Activated CD4-positive, alpha-beta memory T cell treated with anti-CD3 and anti-CD28 coated beads, Interleukin-2, amount 10 ng/mL, durations not matched to agents 7 days and 5 days (primary cell): ENCODE data around the gene PRIMPOL. TPM values are rescaled to one million over a fixed set of nuclear protein-coding genes. Genes with fewer than 3 reads are reported as not detected.

Experiments used
- CTCF ChIA-PET: fragments of 350-600 bp; sonication (Branson Sonifier 250); formaldehyde crosslinking; loops from one replicate; lab custom pipeline; 2021; ENCODE audit warnings: antibody characterized with exemption, inconsistent platforms; lab: Charles Lee
- POLR2A ChIA-PET: fragments of 350-600 bp; sonication (Branson Sonifier 250); formaldehyde crosslinking; loops from one replicate; lab custom pipeline; 2021; ENCODE audit warnings: antibody characterized with exemption; lab: Charles Lee
- DNase-seq: peaks from one replicate; pipeline ENCODE4 v3.0.0-alpha.2; 2020
- H3K27ac Mint-ChIP-seq: one replicate; pipeline ENCODE4 v1.8.0; 2021; ENCODE audit warnings: mild to moderate bottlenecking, mixed read lengths
- H3K27me3 Mint-ChIP-seq: one replicate; pipeline ENCODE4 v1.8.0; 2021; ENCODE audit warnings: mixed read lengths
- H3K36me3 Mint-ChIP-seq: one replicate; pipeline ENCODE4 v1.8.0; 2021; ENCODE audit warnings: low read depth, mixed read lengths
- H3K4me1 Mint-ChIP-seq: one replicate; pipeline ENCODE4 v1.8.0; 2021; ENCODE audit warnings: mixed read lengths
- H3K4me3 Mint-ChIP-seq: one replicate; pipeline ENCODE4 v1.8.0; 2021; ENCODE audit warnings: mild to moderate bottlenecking, mixed read lengths
- H3K9me3 Mint-ChIP-seq: one replicate; pipeline ENCODE4 v1.8.0; 2021; ENCODE audit warnings: mixed read lengths
- total RNA-seq, 2 experiments: library from RNA; stranded (reverse); gene quantifications; one replicate each; pipeline ENCODE4 v1.2.3, GENCODE V29; 2021

The PRIMPOL gene
- total RNA-seq, 2 experiments from 2014 or later, result 19.2 to 23.4 TPM

DNA sequence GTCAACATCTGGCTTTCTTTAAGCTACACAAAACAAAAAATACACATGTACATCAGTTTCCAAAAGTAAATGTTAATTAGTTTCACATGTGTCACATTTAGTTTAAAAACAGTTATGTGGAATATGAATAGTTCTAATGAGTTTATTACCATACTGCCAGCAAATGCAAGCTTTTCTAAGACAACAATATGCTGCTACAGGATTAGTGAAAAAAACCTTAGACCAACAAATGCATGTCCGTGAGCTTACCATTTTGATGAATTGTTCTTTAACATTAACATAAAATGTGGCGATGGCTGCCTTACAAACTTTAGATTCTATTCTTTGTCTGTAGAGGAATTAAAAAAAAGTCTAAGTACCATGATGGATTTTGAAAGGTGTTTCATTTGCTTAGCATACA, 52.6 kb downstream of the PRIMPOL start:
- no peaks in the 10 kb centered on the region for H3K9me3 Mint-ChIP-seq
- POLR2A ChIA-PET, result interaction anchor here (0.8 to 2.9 kb wide), 3 partner anchors 24 to 52 kb away, joined by 4 to 14 read pairs (median 4); partner anchors contain the start of genes CASP3, CENPU and PRIMPOL
- DNase-seq, result no peak
- H3K36me3 Mint-ChIP-seq, result peaks cover 66% of the 10 kb centered on the region
- H3K27me3 Mint-ChIP-seq, result no peaks in the 10 kb centered on the region
- CTCF ChIA-PET, result interaction anchor here (1.2 to 1.4 kb wide), 2 partner anchors 8 to 68 kb away, joined by 3 read pairs; no protein-coding TSS in a partner anchor
- H3K4me1 Mint-ChIP-seq, result peaks cover 26% of the 10 kb centered on the region
- H3K4me3 Mint-ChIP-seq, result no peak overlapping the region
- H3K27ac Mint-ChIP-seq, result no peak overlapping the region

DNA sequence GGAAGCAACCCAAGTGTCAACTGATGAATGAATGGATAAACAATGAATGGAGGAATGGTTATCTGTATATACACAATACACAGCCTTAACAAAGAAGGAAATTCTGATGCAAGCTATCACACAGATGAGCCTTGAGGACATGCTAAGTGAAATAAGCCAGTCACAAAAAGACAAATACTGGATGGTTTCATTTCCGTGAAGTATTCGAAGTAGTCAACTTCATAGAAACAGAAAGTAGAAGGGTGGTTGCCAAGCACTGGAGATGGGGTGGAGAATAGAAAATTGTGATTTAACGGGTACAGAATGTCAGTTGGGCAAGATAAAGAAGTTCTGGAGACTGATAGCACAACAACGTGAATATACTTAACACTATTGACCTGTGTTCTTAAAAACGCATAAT, 56.2 kb downstream of the PRIMPOL start:
- H3K4me1 Mint-ChIP-seq, result peaks cover 32% of the 10 kb centered on the region
- peak overlapping the region; percentile 37 for H3K4me3 Mint-ChIP-seq
- ChIA-PET CTCF (interaction anchor here (0.6 to 2.7 kb wide), 3 partner anchors 28 to 56 kb away, joined by 3 to 6 read pairs (median 4); partner anchors contain the start of genes CASP3, CENPU and PRIMPOL), POLR2A (interaction anchor here (1.3 to 3.5 kb wide), 5 partner anchors 15 to 230 kb away, joined by 3 to 23 read pairs (median 4); partner anchors contain the start of genes CASP3, CENPU and PRIMPOL)
- no peaks in the 10 kb centered on the region for H3K9me3 Mint-ChIP-seq
- H3K36me3 Mint-ChIP-seq, result peaks cover 82% of the 10 kb centered on the region
- DNase-seq, result no peak
- no peaks in the 10 kb centered on the region for H3K27me3 Mint-ChIP-seq
- peak overlapping the region; percentile 88 for H3K27ac Mint-ChIP-seq

DNA sequence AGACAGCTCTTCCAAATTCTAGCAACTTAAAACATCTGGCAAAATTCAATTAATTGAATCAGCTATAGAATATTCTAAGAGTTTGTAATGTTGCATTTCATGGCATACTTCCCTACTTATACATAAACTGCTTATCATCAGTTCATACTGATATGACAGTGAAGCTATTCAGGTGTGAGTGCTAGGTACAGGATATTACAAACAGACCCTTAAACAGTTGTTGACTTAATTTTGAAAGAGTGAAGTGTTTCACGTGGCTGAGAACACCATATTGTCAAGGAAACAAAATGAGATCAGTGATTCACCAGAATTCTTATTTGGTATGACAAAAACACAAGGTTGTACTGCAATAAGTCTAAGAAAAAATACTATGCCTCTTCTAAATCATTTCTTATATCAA, 56.9 kb downstream of the PRIMPOL start:
- CTCF ChIA-PET, result interaction anchor here (0.5 to 2.7 kb wide), 5 partner anchors 9 to 369 kb away, joined by 3 to 6 read pairs (median 3); partner anchors contain the start of gene CENPU
- H3K36me3 Mint-ChIP-seq, result peaks cover 80% of the 10 kb centered on the region
- no peak overlapping the region for H3K4me3 Mint-ChIP-seq
- peaks cover 32% of the 10 kb centered on the region for H3K4me1 Mint-ChIP-seq
- H3K27ac Mint-ChIP-seq, result peak overlapping the region; percentile 72
- H3K9me3 Mint-ChIP-seq, result no peaks in the 10 kb centered on the region
- no peak for DNase-seq
- H3K27me3 Mint-ChIP-seq, result no peaks in the 10 kb centered on the region
- POLR2A ChIA-PET, result interaction anchor here (1.1 to 3.5 kb wide), 7 partner anchors 9 to 290 kb away, joined by 3 to 23 read pairs (median 4); partner anchors contain the start of genes CASP3, CENPU and PRIMPOL

DNA sequence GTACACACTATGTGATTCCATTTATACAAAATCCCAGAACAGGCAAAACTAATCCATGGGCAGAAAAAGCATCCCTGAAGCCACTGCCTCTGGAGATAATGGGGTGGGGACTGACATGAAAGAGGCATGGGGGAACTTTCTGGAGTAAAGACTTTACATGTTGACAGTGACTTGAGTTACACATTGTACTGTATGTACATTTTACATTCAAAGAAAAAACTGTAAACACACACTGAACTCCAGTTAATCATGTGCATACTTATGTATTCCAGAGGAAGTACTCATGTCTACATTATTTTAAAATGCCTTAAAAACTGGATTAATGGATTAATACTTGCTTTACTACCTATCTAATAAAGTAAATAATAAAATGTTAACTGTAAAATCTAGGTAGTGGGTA, 62.8 kb downstream of the PRIMPOL start:
- ChIA-PET POLR2A (no interaction called here), CTCF (interaction anchor here (0.7 kb wide), 1 partner anchor 475 kb away, joined by 3 read pairs; no protein-coding TSS in a partner anchor)
- peak overlapping the region; percentile 0 for H3K27ac Mint-ChIP-seq
- H3K36me3 Mint-ChIP-seq, result peaks cover 71% of the 10 kb centered on the region
- no peak overlapping the region for H3K4me3 Mint-ChIP-seq
- no peaks in the 10 kb centered on the region for H3K9me3 Mint-ChIP-seq
- H3K4me1 Mint-ChIP-seq, result peaks cover 6% of the 10 kb centered on the region
- DNase-seq, result no peak
- H3K27me3 Mint-ChIP-seq, result no peaks in the 10 kb centered on the region

DNA sequence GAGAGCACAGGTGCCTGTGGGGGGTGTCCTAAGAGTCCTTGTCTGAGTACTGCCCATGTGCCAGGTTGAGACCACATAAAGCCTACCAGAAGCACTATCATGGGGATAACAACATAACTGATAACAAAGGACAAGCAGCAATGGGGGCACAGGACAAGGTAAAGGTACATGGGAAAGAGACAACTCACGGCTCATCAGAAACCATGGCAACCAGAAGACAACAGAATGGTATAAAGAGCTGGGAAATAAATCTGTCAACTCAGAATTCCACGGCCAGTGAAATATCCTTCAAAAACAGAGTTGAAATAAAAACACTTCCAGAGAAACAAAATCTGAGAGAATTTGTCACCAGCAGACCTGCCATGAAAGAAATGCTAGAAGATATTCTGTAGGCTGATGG, 64.3 kb downstream of the PRIMPOL start:
- H3K27me3 Mint-ChIP-seq, result no peaks in the 10 kb centered on the region
- no peaks in the 10 kb centered on the region for H3K9me3 Mint-ChIP-seq
- peaks cover 72% of the 10 kb centered on the region for H3K36me3 Mint-ChIP-seq
- H3K4me1 Mint-ChIP-seq, result peaks cover 7% of the 10 kb centered on the region
- no peak overlapping the region for H3K27ac Mint-ChIP-seq
- DNase-seq, result no peak
- CTCF ChIA-PET, result interaction anchor here (1.0 to 1.4 kb wide), 3 partner anchors 20 to 421 kb away, joined by 3 to 4 read pairs (median 3); partner anchors contain the start of gene CENPU
- POLR2A ChIA-PET, result interaction anchor here (0.8 to 1.9 kb wide), 3 partner anchors 9 to 21 kb away, joined by 3 to 6 read pairs (median 5); partner anchors contain the start of gene CENPU
- no peak overlapping the region for H3K4me3 Mint-ChIP-seq

DNA sequence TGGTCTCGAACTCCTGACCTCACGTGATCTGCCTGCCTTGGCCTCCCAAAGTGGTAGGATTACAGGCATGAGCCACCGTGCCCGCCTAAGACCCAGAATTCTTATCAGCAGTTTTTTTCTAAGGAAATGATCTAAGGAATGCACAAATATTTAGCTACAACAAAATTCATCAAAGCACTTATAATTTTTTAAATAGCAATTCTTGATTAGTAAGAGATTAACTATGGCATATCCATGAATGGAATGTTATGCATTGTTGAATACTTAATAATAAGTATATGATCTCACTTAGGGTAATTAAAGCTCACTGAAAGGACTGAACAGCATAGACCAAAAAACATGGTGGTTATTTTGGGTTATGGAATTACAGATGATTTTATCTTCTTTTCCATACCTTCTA, 66.0 kb downstream of the PRIMPOL start:
- Mint-ChIP-seq H3K4me3 (no peak overlapping the region), H3K27me3 (no peaks in the 10 kb centered on the region), H3K36me3 (peaks cover 74% of the 10 kb centered on the region), H3K4me1 (peaks cover 15% of the 10 kb centered on the region), H3K27ac (no peak overlapping the region), H3K9me3 (no peaks in the 10 kb centered on the region)
- ChIA-PET POLR2A (interaction anchor here (0.9 to 1.5 kb wide), 2 partner anchors 19 to 68 kb away, joined by 3 to 7 read pairs; partner anchors contain the start of gene CENPU), CTCF (interaction anchor here (0.9 kb wide), 1 partner anchor 9 kb away, joined by 3 read pairs; no protein-coding TSS in a partner anchor)
- DNase-seq, result no peak

DNA sequence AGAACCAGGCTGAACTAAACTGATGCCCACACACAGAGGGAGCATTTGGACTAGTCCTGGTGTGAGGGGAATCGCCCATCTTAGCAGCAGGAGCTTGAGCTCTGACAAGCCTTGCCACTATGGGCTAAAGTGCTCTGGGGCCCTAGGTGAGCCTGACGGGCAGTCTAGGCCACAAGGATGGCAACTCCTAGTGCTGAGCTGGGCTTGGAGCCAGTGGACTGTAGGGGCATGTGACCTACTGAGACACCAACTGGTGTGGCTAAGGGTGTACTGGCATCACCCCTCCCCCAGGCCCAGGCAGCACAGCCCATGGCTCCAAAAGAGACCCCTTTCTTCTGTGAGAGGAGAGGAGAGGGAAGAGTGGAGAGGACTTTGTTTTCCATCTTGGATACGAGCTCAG, 69.9 kb downstream of the PRIMPOL start:
- H3K4me1 Mint-ChIP-seq, result peaks cover 34% of the 10 kb centered on the region
- H3K4me3 Mint-ChIP-seq, result no peak overlapping the region
- CTCF ChIA-PET, result no interaction called here
- H3K27ac Mint-ChIP-seq, result no peak overlapping the region
- H3K9me3 Mint-ChIP-seq, result no peaks in the 10 kb centered on the region
- no peak for DNase-seq
- peaks cover 82% of the 10 kb centered on the region for H3K36me3 Mint-ChIP-seq
- POLR2A ChIA-PET, result interaction anchor here (0.7 to 7.8 kb wide), 5 partner anchors 9 to 44 kb away, joined by 3 to 80 read pairs (median 4); partner anchors contain the start of gene CENPU
- no peaks in the 10 kb centered on the region for H3K27me3 Mint-ChIP-seq

DNA sequence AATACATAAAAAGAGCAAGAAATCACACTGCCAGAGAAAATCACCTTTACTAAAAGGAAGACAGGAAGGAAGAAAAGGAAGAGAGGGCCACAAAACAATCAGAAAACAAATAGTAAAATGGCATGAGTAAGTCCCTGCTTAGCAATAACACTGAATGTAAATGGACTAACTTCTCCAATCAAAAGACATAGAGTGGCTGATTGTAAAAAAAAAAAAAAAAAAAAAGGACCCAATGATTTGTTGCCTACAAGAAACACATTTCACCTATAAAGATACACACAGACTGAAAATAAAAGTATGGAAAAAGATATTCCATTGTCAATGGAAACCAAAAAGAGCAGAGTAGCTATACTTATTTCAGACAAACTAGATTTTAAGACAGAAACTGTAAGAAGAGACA, 71.7 kb downstream of the PRIMPOL start:
- H3K4me3 Mint-ChIP-seq, result no peak overlapping the region
- ChIA-PET POLR2A (interaction anchor here (1.2 to 7.8 kb wide), 4 partner anchors 13 to 71 kb away, joined by 3 to 80 read pairs (median 4); partner anchors contain the start of genes CENPU and PRIMPOL), CTCF (no interaction called here)
- H3K4me1 Mint-ChIP-seq, result peaks cover 37% of the 10 kb centered on the region
- H3K9me3 Mint-ChIP-seq, result no peaks in the 10 kb centered on the region
- DNase-seq, result no peak
- H3K27me3 Mint-ChIP-seq, result no peaks in the 10 kb centered on the region
- no peak overlapping the region for H3K27ac Mint-ChIP-seq
- peaks cover 84% of the 10 kb centered on the region for H3K36me3 Mint-ChIP-seq

DNA sequence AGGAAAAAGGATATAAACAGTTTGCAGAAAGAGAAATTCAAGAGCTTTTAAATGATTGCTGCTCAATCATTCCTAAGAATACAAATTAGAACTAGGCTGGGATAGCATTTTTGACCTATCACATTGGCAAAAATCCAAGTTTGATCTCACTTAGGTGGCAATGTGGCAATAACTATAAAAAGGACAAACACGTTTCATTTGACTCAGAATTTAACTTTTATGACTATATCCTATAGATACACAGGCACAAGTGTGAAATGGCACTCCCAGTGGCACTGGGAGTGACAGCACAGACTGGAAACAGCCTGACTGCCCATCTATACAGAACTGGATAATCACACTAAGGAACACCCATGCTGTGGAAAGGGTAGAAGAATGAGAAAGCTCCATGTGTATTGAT, 73.3 kb downstream of the PRIMPOL start:
- Mint-ChIP-seq H3K4me3 (no peak overlapping the region), H3K27ac (no peak overlapping the region), H3K36me3 (peaks cover 84% of the 10 kb centered on the region), H3K9me3 (no peaks in the 10 kb centered on the region), H3K4me1 (peaks cover 44% of the 10 kb centered on the region), H3K27me3 (no peaks in the 10 kb centered on the region)
- ChIA-PET POLR2A (interaction anchor here (0.8 to 7.8 kb wide), 4 partner anchors 9 to 73 kb away, joined by 3 to 80 read pairs (median 4); partner anchors contain the start of genes CASP3, CENPU and PRIMPOL), CTCF (interaction anchor here (1.0 to 1.5 kb wide), 5 partner anchors 8 to 78 kb away, joined by 3 to 8 read pairs (median 3); partner anchors contain the start of gene CENPU)
- DNase-seq, result no peak

DNA sequence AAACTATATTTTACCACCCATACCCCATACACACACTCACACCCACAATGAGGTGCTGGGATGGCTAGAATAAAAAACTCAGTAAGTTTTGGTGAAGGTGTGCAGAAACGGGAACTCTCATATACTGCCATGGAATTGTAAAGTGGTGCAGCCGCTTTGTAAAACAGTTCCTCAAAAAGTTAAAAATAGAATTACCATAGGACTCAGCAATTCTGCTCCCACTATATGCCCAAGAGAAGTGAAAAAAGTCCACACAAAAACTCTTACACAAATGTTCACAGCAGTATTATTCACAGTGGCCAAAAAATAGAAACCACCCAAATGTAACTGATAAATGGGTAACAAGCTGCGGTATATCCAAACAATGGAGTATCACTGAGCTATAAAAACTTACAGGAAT, 77.9 kb downstream of the PRIMPOL start:
- peaks cover 45% of the 10 kb centered on the region for H3K4me1 Mint-ChIP-seq
- no peak overlapping the region for H3K4me3 Mint-ChIP-seq
- no peak for DNase-seq
- ChIA-PET POLR2A (no interaction called here), CTCF (no interaction called here)
- no peak overlapping the region for H3K27ac Mint-ChIP-seq
- no peaks in the 10 kb centered on the region for H3K27me3 Mint-ChIP-seq
- peaks cover 74% of the 10 kb centered on the region for H3K36me3 Mint-ChIP-seq
- no peaks in the 10 kb centered on the region for H3K9me3 Mint-ChIP-seq

DNA sequence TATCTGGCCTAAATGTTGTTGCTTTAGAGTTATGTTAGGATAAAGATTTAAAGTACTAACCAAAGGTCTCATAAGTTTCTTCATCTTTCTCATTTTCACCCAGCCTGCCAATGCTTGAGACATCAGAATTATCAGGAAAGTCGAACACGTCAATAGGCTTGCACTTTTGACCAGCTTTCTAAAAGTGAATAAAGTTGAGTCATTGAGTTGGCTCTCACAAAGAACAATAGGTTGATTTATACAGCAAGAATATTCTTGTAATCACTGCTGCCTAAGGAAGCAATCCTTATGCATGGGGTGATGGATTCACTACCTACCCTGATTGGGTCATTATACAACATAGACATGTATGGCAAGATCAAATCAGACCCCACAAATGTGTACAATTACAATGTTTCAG, 79.3 kb downstream of the PRIMPOL start:
- no peak overlapping the region for H3K4me3 Mint-ChIP-seq
- no peak for DNase-seq
- H3K36me3 Mint-ChIP-seq, result peaks cover 67% of the 10 kb centered on the region
- no peak overlapping the region for H3K27ac Mint-ChIP-seq
- H3K9me3 Mint-ChIP-seq, result no peaks in the 10 kb centered on the region
- ChIA-PET POLR2A (no interaction called here), CTCF (interaction anchor here (1.0 kb wide), 1 partner anchor 67 kb away, joined by 3 read pairs; no protein-coding TSS in a partner anchor)
- H3K4me1 Mint-ChIP-seq, result peaks cover 45% of the 10 kb centered on the region
- no peaks in the 10 kb centered on the region for H3K27me3 Mint-ChIP-seq

DNA sequence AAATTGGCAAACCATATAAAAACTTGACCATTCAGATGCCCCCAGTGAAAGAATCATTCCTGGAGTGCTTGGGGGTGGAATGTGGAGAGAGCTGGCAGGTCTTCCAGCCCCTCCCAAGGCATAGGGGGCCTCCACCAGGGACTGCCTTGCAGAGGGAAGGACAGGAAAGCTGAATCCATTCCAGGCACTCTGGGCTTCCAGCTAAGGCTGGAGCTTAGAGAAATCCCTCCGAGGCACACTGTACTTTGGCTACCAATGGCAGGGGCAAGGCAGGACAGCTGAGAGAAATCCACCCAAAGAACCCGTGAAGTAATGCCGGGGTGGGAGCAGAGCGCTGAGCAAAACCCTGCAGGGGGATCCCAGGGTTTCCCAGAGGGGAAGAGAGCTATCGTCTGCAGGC, 80.4 kb downstream of the PRIMPOL start:
- Mint-ChIP-seq H3K9me3 (no peaks in the 10 kb centered on the region), H3K27ac (no peak overlapping the region), H3K4me3 (no peak overlapping the region), H3K36me3 (peaks cover 57% of the 10 kb centered on the region), H3K4me1 (peaks cover 51% of the 10 kb centered on the region), H3K27me3 (no peaks in the 10 kb centered on the region)
- no peak for DNase-seq
- CTCF ChIA-PET, result interaction anchor here (2.1 kb wide), 1 partner anchor 466 kb away, joined by 9 read pairs; no protein-coding TSS in a partner anchor
- POLR2A ChIA-PET, result interaction anchor here (1.1 to 1.8 kb wide), 3 partner anchors 10 to 255 kb away, joined by 4 read pairs; partner anchors contain the start of gene IRF2

DNA sequence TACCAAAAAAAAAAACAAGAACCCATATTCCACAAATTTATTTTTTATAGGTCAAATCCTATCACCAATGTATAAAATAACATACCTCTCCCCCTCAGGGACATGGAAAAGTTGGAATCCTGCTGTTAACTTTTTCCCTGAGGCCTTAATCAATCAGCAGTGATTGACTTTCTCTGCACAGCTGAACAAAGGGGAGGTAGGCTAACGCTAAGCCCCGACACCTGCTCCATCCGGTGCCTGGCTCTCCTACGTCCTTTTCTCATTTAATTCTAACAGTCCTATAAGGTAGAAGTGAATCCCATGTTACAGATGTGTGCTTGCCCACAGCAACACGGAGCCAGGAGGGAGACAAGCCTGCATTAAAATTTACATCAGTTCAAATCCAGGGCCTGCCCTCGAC, 81.5 kb downstream of the PRIMPOL start:
- Mint-ChIP-seq H3K4me3 (no peak overlapping the region), H3K4me1 (peaks cover 48% of the 10 kb centered on the region), H3K36me3 (peaks cover 50% of the 10 kb centered on the region), H3K27me3 (no peaks in the 10 kb centered on the region), H3K27ac (no peak overlapping the region), H3K9me3 (no peaks in the 10 kb centered on the region)
- ChIA-PET CTCF (interaction anchor here (0.8 to 4.4 kb wide), 3 partner anchors 8 to 467 kb away, joined by 3 to 29 read pairs (median 9); partner anchors contain the start of genes CASP3 and PRIMPOL), POLR2A (interaction anchor here (0.7 to 1.8 kb wide), 3 partner anchors 11 to 84 kb away, joined by 4 to 5 read pairs (median 4); no protein-coding TSS in a partner anchor)
- DNase-seq, result no peak
